ENCODE data around the gene YPEL1. TPM values are rescaled to one million over a fixed set of nuclear protein-coding genes. Genes with fewer than 3 reads are reported as not detected.
A peak's percentile ranks its signal among the peaks of the same experiment; 100 is the strongest.

YPEL1 gene
- total RNA-seq, 1 donor from 2014 or later = 104 TPM

DNA sequence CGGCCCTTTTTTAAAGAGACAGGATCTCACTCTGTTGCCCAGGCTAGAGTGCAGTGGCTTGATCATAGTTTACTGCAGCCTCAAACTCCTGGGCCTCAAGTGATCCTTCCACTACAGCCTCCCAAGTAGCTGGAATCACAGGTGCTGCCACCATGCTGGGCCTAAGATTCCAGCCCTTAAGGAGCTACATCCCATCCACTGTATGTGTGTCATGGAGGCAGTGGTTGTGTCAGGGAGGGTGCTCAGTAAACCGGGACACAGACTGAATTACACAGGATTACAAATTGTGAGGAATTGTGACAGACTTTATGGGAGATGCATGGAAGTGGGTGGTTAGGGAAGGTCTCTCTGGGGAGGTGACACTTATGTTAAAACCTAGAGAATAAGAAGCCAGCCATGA lies 71.9 kb downstream of the YPEL1 start:
- DNase-seq (ENCODE audit: low spot score in 2 of 2) (no peak), FAIRE-seq (no peak)

DNA sequence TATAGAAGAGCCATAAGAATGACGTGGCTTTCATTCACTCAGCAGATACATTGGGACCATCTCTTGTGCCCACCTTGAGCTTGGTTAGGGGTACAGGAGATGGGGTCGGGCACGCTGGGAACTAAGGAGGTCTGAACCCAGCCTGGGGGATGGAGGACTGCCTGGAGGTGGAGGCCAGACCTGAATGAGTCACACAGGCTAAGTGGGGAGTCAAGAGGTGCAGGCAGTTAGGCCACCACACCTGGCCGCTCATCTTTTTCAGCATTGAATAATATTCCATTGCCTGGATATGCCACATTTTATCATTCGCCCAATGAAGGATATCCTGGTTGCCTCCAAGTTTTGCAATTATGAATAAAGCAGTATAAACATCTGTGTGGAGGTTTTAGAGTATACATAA lies 73.6 kb downstream of the YPEL1 start:
- DNase-seq (ENCODE audit: low spot score in 2 of 2) = no peak
- no peak for FAIRE-seq

DNA sequence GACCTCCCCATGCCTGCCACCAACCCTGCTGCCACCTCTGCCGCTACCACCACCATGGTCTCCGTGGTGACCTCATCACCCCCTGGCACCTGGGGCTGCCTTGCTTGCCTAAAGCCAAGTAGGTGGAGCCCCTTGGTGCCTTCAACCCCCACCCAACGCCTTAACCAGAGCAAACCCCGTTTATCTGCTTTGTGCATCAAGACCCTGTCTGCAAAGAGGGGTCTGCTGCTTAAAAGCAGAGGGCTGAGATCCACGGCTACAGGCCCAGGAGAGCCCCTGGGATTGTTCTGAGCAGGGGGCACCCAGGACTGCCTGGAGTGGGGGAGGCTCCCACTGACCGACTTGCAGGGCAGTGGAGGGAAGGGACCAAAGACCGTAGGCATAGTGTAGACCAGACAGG lies 74.7 kb downstream of the YPEL1 start:
- DNase-seq (ENCODE audit: low spot score in 2 of 2) (no peak), FAIRE-seq (no peak)

DNA sequence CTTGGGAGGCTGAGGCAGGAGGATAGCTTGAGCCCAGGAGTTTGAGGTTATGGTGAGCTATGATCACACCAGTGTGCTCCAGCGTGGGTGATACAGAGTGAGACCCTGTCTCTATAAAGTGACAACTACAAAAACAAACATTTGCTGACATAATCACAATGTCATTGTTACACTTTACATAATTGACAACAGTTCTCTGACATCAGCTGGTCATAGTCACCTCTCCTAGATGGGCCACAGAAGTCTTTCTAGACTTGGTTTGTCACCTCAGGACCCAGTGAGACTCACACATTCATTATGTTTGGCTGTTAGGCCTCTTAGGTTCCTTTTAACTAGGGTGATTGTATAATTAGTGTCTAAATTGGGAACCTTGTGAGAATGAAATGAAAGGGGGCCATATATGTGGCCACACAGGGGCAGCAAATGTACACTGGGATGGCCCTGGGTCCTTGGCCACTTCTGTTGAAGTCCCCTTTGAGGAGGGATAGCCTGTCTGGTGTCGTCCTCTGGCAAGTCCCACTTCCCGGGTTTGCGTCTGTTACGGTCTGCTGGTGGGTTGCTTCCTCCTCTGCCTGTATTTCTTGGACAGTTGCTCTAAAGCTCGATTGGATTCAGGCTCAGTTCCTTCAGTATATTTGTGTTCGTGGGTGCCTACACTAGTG lies 75.6 kb downstream of the YPEL1 start:
- FAIRE-seq (no peak), DNase-seq (ENCODE audit: low spot score in 2 of 2) (no peak)

DNA sequence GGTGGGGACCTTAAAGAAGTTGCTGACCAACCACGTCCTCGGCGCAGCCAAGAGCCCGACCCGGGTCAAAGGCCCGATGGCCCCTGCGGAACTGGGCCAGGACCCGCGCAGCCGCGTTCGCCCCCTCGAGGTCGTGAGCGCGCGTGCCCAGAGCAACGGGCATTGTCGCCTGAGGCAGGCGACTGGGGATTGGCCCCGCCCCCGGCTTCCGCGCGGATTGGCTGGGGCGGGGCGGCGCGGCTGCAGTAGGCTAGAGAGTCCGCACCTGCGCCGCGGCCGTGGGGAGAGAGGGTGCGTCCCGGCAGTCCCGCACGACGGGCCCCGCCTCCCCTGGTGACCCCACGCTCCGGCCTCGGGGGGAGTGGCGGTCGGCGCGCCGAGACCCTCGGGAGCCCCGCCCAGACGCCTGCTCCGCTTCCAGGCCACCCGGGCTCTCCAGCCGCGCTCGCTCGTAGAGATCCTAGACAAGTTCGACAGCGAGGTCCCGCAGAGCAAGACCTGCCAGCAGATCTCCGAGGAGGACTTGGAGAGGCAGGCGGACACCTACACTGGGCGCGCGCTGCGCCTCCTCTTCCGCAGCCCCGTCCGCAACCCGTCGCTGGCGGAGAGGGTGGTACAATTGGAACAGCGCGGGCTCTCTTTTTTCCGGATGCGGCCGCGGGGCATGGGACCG lies 78.1 kb downstream of the YPEL1 start:
- DNase-seq (ENCODE audit: low spot score in 2 of 2) = peak; percentile 78 to 85
- FAIRE-seq = no peak

DNA sequence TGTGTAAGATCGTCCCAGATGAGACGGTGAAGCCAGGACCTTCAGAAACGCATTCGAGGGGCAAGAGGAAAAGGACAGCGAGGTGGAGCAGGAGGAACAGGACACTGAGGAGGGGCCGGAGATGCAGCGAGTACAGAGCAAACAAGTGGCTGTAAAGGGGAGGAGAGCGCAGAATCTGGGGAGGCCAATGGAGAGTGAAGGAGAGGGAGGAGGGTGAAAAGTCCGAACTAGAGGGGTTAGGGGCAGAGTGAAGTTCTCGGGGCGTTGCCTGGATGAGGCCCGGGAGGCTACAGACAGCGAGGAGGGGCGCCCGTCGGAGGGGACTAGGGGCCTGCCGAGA lies 78.6 kb downstream of the YPEL1 start:
- DNase-seq (ENCODE audit: low spot score in 2 of 2) (no peak), FAIRE-seq (no peak)

DNA sequence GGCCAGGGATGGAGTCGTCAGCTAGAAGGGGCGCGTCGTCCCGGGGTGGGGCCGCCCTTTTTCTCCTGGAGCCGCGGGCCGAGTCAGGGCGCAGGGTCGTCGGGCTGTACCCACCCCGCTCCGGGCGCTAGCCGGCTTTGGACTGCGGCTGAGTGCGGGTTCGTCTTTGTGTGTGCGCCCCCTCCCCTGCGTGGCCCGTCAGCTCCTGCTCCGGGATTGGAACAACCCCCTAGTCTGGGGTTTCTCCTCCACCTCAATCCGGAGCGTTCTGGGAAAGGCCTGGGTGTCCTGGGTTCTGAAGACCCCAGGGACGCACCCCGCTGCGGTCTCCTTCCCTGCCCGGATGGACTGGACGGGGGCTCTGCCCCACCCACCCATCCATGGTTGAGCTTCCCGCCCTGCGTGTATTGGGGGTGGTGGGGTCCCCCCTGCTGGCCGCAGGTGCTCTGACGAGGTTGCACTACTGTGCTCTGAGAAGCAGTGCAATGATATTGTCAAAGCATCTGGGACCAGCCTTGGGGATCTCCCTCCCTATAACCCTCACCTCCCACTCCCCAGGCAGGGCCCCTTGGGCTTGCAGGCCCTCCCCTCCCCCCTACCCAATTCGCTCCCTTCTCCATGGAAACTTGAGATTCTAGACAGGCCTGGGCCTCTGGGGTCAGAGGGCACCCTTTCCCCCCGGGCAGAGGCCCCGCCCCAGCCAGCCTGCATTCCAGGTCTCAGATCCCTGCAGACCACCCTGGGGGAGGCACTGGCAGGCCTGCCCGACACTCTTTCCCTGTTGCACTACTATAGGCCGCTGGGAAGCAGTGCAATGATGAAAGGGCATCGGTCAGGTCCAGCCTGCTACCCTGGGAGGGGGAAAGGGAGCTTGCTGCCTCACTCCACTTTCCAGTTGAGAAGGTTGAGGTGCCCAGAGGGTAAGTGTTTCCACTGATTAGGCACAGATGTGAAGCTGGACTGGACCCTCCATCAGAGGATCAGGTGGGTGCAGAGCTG lies 82.7 kb downstream of the YPEL1 start:
- FAIRE-seq = no peak
- DNase-seq (ENCODE audit: low spot score in 2 of 2) = no peak

DNA sequence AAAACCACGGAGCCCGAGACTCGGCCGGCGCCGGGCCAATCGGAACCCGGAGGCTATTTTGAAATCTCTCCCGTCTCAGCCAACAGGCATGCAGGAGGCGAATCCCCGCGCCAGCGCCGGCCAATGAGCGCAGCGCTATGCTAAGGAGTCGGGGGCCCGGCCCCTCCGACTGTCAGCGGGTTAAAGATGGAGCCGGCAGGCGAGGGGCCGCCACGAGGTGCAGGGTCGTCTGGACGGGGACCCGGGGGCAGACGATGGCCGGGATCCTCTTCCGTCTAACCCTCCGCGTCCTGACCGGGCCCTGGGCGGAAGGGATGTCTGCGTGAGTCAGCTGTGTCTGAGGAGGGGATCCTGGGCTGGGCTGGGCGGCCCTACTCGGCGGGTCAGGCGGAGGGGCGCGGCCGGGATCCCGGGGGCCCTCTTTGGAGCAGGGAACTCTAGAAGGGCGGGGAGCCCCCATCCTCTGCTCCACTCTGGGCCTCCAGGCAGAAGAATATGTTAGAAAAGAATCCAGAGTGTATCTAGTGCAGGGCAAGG lies 83.5 kb downstream of the YPEL1 start:
- FAIRE-seq = no peak

DNA sequence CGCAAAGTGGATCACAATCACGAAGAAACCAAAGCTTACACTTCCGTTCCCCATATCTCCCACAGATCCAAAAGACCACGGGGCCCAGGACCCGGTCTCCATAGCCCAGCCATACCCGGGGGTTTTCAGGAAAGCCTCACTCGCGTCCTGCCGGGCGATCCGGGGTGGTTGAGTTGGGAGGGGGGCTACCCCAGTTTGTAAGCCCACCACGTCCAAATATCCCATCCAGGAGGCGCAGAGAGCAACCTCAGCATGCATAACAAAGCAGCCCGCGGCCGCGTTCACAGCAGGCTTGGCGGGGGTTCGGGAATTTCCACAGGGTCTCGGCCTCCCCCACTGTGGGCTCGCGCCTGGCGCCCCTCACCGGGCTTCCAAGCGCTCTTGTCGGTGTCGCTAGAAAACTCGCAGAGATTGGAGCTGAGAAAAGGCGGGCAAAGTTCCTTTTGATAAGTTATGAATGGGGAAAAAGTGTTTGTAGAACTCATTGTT lies 84.0 kb downstream of the YPEL1 start:
- FAIRE-seq (no peak), DNase-seq (ENCODE audit: low spot score in 2 of 2) (no peak)

More for the DNA sequence above, 83.5 kb downstream of the YPEL1 start:
- peak; percentile 76 to 89 for DNase-seq (ENCODE audit: low spot score in 2 of 2)

DNA sequence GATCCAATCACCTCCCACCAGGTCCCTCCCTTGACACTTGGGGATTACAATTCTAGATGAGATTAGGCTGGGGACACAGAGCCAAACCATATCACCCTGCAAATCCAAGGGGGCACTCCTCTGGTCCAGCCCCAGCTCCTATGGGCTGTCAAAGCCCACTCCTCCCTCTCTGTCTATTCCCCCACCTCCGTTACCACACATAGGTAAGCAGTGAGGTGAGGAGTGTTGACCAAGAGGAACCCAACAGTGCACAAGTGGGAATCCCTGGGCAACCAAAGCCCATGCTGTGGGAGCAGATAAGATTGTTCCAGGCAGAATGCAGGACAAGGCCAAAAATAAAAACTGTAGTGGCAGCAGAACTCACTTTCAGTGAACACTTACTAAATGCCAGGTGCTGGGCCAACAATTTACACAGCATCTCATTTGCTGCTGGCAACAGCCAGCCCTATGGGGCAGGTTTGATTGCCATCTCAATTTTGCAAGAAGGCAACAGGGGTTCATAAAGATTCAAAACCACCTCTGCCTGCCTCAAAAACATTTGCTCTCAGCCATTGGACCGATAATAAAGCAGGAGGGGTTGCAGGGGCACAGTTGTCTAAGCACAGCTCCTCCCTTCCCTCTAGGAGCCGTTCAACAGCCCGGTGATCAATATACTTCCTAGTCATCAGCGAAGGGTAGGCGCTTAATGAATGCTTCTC lies 84.6 kb downstream of the YPEL1 start:
- FAIRE-seq = no peak
- no peak for DNase-seq (ENCODE audit: low spot score in 2 of 2)

DNA sequence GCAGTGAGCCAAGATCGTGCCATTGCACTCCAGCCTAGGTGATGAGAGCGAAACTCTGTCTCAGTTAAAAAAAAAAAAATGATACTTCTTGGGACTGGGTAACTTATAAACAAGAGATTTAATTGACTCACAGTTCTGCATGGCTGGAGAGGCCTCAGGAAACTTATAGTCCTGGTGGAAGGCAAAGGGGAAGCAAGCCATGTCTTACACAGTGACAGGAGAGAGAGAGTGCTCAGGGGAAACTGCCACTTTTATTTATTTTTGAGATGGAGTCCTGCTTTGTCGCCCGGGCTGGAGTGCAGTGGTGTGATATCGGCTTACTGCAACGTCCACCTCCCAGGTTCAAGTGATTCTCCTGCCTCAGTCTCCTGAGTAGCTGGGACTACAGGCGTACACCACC lies 85.3 kb downstream of the YPEL1 start:
- no peak for FAIRE-seq
- no peak for DNase-seq (ENCODE audit: low spot score in 2 of 2)

Small RNA genes within 50 kb of the gene (small RNA-seq; reads per million reads assigned to genes)
- gene MIR301B (8.8 reads per million, percentile 95 among the genes with 10 or more reads in this experiment), gene RN7SL280P (not detected)

Other genes starting within 250 kb of the YPEL1 start
- 0.82 TPM for gene RIMBP3C, start 184.3 kb downstream of the YPEL1 start, total RNA-seq
- 27.3 TPM for gene UBE2L3, start 168.1 kb downstream of the YPEL1 start, total RNA-seq
- gene YDJC, start 105.8 kb downstream of the YPEL1 start, total RNA-seq = 7.7 TPM
- gene CCDC116, start 103.0 kb downstream of the YPEL1 start, total RNA-seq = not detected
- 2.9 TPM for gene SDF2L1, start 93.5 kb downstream of the YPEL1 start, total RNA-seq
- gene PPIL2, start 69.8 kb downstream of the YPEL1 start, total RNA-seq = 20.4 TPM
- gene MAPK1, start 131.9 kb upstream of the YPEL1 start, total RNA-seq = 74.2 TPM
- 19.2 TPM for gene PPM1F, start 217.1 kb upstream of the YPEL1 start, total RNA-seq
- gene TOP3B, start 247.0 kb upstream of the YPEL1 start, total RNA-seq = 15.1 TPM

Measured in frontal cortex (tissue), 4 donors.